SK-N-SH (cell line): ENCODE data around the gene IQSEC2. TPM values are rescaled to one million over a fixed set of nuclear protein-coding genes. Genes with fewer than 3 reads are reported as not detected.

Experiments
- CTCF ChIA-PET: fragments of 300-600, 350-600 bp; formaldehyde crosslinking; extraction: SDS; loops from one replicate; lab custom pipeline; 2021; lab: Yijun Ruan, JAX
- POLR2A ChIA-PET: fragments of 350-600 bp; sonication (Branson Sonifier 250); formaldehyde crosslinking; extraction: SDS; loops from one replicate; lab custom pipeline; 2020; ENCODE audit warnings: antibody characterized with exemption, inconsistent platforms; lab: Yijun Ruan, JAX
- DNase-seq: peaks from one replicate; pipeline ENCODE4 v3.0.0; 2012
- H2AFZ ChIP-seq: fragments of 200-600 bp; sonication (generic); 2 replicates; pipeline ENCODE4 v1.8.1; 2016; ENCODE audit warnings: antibody characterized with exemption, mild to moderate bottlenecking, low read depth
- H3F3A ChIP-seq: fragments of 200-600 bp; sonication (generic); replicated peaks from 2 replicates; pipeline ENCODE3; 2016; ENCODE audit warnings: antibody characterized with exemption, mild to moderate bottlenecking; ENCODE audit not compliant: insufficient read depth
- H3K27ac ChIP-seq, 2 experiments: fragments of 200-500 bp in 1 of 2; fragments of 200-600 bp in 1 of 2; sonication (Bioruptor generic) in 1 of 2; sonication (generic), shearing (Covaris generic) in 1 of 2; 2 replicates each; pipeline versions ENCODE4 v1.5.1 to v1.6.1; 2014 to 2016; ENCODE audit warnings: low read depth in 2 of 2, inconsistent platforms in 1 of 2, low read length in 1 of 2, mild to moderate bottlenecking in 1 of 2, mixed read lengths in 1 of 2
- H3K27me3 ChIP-seq: fragments of 200-600 bp; sonication (generic), shearing (Covaris generic); 2 replicates; pipeline ENCODE4 v1.6.1; 2016; ENCODE audit warnings: mixed run types; ENCODE audit not compliant: insufficient read depth
- H3K36me3 ChIP-seq, 2 experiments: fragments of 200-500 bp in 1 of 2; fragments of 200-600 bp in 1 of 2; sonication (Bioruptor generic) in 1 of 2; sonication (generic) in 1 of 2; replicated peaks in 1 of 2; 2 replicates each; pipeline versions ENCODE3 to v1.5.1; 2014 to 2016; ENCODE audit warnings: low read length in 1 of 2, mild to moderate bottlenecking in 1 of 2; ENCODE audit not compliant: insufficient read depth in 2 of 2, control insufficient read depth in 1 of 2
- H3K4me1 ChIP-seq, 2 experiments: fragments of 200-500 bp in 1 of 2; fragments of 200-600 bp in 1 of 2; sonication (Bioruptor generic) in 1 of 2; sonication (generic), shearing (Covaris generic) in 1 of 2; 2 replicates each; pipeline versions ENCODE4 v1.5.1 to v1.6.1; 2014 to 2016; ENCODE audit warnings: low read depth in 1 of 2, low read length in 1 of 2, mixed run types in 1 of 2; ENCODE audit not compliant: insufficient read depth in 2 of 2, control insufficient read depth in 1 of 2
- H3K4me2 ChIP-seq: fragments of 200-600 bp; sonication (generic), shearing (Covaris generic); 2 replicates; pipeline ENCODE4 v1.6.1; 2017; ENCODE audit warnings: mixed run types
- H3K4me3 ChIP-seq, 2 experiments: fragments of 200-500 bp in 1 of 2; fragments of 200-600 bp in 1 of 2; sonication (Bioruptor generic) in 1 of 2; sonication (generic), shearing (Covaris generic) in 1 of 2; 2 replicates each; pipeline versions ENCODE4 v1.5.1 to v1.8.1; 2014 to 2016; ENCODE audit warnings: low read depth in 2 of 2, inconsistent platforms in 1 of 2, low read length in 1 of 2, mild to moderate bottlenecking in 1 of 2, mixed read lengths in 1 of 2, moderate library complexity in 1 of 2
- H3K79me2 ChIP-seq: fragments of 200-600 bp; sonication (generic); 2 replicates; pipeline ENCODE4 v1.8.1; 2017; ENCODE audit warnings: mild to moderate bottlenecking; ENCODE audit not compliant: insufficient read depth
- H3K9ac ChIP-seq: fragments of 200-600 bp; sonication (generic); 2 replicates; pipeline ENCODE4 v1.6.1; 2017; ENCODE audit warnings: mixed run types
- H3K9me2 ChIP-seq: fragments of 200-600 bp; sonication (generic); 2 replicates; pipeline ENCODE4 v1.6.1; 2017; ENCODE audit warnings: mixed run types
- H3K9me3 ChIP-seq: fragments of 200-600 bp; sonication (generic); 2 replicates; pipeline ENCODE4 v1.6.1; 2017; ENCODE audit warnings: mixed run types, mild to moderate bottlenecking, moderate library complexity
- H4K20me1 ChIP-seq: fragments of 200-600 bp; sonication (generic); 2 replicates; pipeline ENCODE4 v1.6.1; 2017; ENCODE audit warnings: mild to moderate bottlenecking, mixed run types; ENCODE audit not compliant: insufficient read depth
- CHD2 ChIP-seq: fragments of 150-350 bp; IDR thresholded peaks from 2 replicates; pipeline ENCODE4 v1.6.1; 2018; ENCODE audit warnings: low read length; ENCODE audit not compliant: partially characterized antibody
- EP300 ChIP-seq, 2 experiments: IDR thresholded peaks; 2 replicates each; pipeline versions ENCODE4 v1.4.0 to v1.6.1; 2012; ENCODE audit warnings: borderline replicate concordance in 1 of 2, low read depth in 1 of 2, low read length in 1 of 2
- FOSL2 ChIP-seq: IDR thresholded peaks from 2 replicates; pipeline ENCODE4 v1.4.0; 2012; ENCODE audit warnings: low read depth, mild to moderate bottlenecking, moderate library complexity, borderline replicate concordance
- FOXJ3 ChIP-seq: sonication (generic); formaldehyde crosslinking; IDR thresholded peaks from 2 replicates; pipeline ENCODE4 v1.5.1; 2020; ENCODE audit warnings: mild to moderate bottlenecking, missing genetic modification reagents
- GABPA ChIP-seq: IDR thresholded peaks from 2 replicates; pipeline ENCODE4 v1.4.0; 2012; ENCODE audit warnings: low read depth, mild to moderate bottlenecking
- JUND ChIP-seq: IDR thresholded peaks from 2 replicates; pipeline ENCODE4 v1.4.0; 2012
- MAX ChIP-seq: IDR thresholded peaks from 2 replicates; pipeline ENCODE4 v1.4.0; 2012; ENCODE audit warnings: low read depth
- MXI1 ChIP-seq: IDR thresholded peaks from 2 replicates; pipeline ENCODE4 v1.6.1; 2012; ENCODE audit warnings: mild to moderate bottlenecking, low read depth, low read length, improper control_type of control experiment
- NFIC ChIP-seq: IDR thresholded peaks from 2 replicates; pipeline ENCODE4 v1.4.0; 2012; ENCODE audit warnings: borderline replicate concordance
- NRF1 ChIP-seq: IDR thresholded peaks from 2 replicates; pipeline ENCODE4 v1.6.1; 2012; ENCODE audit warnings: low read depth, mild to moderate bottlenecking, low read length
- PBX3 ChIP-seq: IDR thresholded peaks from 2 replicates; pipeline ENCODE4; 2012
- POLR2AphosphoS5 ChIP-seq: IDR thresholded peaks from 2 replicates; pipeline ENCODE4 v1.6.1; 2012; ENCODE audit warnings: low read depth, low read length
- RAD21 ChIP-seq: IDR thresholded peaks from 2 replicates; pipeline ENCODE4 v1.6.1; 2012; ENCODE audit warnings: mild to moderate bottlenecking, low read length
- RCOR1 ChIP-seq: fragments of 150-350 bp; IDR thresholded peaks from 2 replicates; pipeline ENCODE4 v1.6.1; 2017; ENCODE audit warnings: antibody characterized with exemption, low read length
- REST ChIP-seq: IDR thresholded peaks from 2 replicates; pipeline ENCODE4 v1.6.1; 2012; ENCODE audit warnings: mild to moderate bottlenecking, low read depth, low read length, moderate library complexity
- RXRA ChIP-seq: IDR thresholded peaks from 2 replicates; pipeline ENCODE4 v1.4.0; 2012; ENCODE audit warnings: low read depth, mild to moderate bottlenecking, borderline replicate concordance
- SIN3A ChIP-seq: IDR thresholded peaks from 2 replicates; pipeline ENCODE4 v1.6.1; 2012; ENCODE audit warnings: low read depth, mild to moderate bottlenecking, low read length, moderate library complexity, borderline replicate concordance
- SMC3 ChIP-seq: IDR thresholded peaks from 2 replicates; pipeline ENCODE4 v1.6.1; 2012; ENCODE audit warnings: low read depth, low read length, improper control_type of control experiment
- TAF1 ChIP-seq: IDR thresholded peaks from 2 replicates; pipeline ENCODE4 v1.6.1; 2012; ENCODE audit warnings: low read depth, mild to moderate bottlenecking, low read length, moderate library complexity, borderline replicate concordance
- TCF12 ChIP-seq: IDR thresholded peaks from 2 replicates; pipeline ENCODE4 v1.4.0; 2012
- TEAD4 ChIP-seq: IDR thresholded peaks from 2 replicates; pipeline ENCODE4 v1.4.0; 2012; ENCODE audit warnings: mild to moderate bottlenecking, borderline replicate concordance; ENCODE audit not compliant: insufficient read depth
- YY1 ChIP-seq: IDR thresholded peaks from 2 replicates; pipeline ENCODE4 v1.4.0; 2012; ENCODE audit warnings: low read depth, mild to moderate bottlenecking
- ZBTB33 ChIP-seq: IDR thresholded peaks from 2 replicates; pipeline ENCODE4 v1.4.0; 2012; ENCODE audit warnings: low read depth, borderline replicate concordance
- WGBS: methylation state at CpG from one replicate; pipeline ENCODE4 v1.1.6; 2017; ENCODE audit warnings: low lambda C conversion rate; 5-methylcytosine and 5-hydroxymethylcytosine counted together
- polyA plus RNA-seq, 3 experiments: library from polyadenylated mRNA; depleted of rRNA; stranded (reverse); fragments of >200 nt; gene quantifications; 2 replicates each; pipeline ENCODE4 v1.2.3, GENCODE V29; 2012

IQSEC2 gene
- polyA plus RNA-seq, 1 of the 3 experiments (the other 2 are of a cell fraction) = 24.7 TPM

GRCh38 chrX:53287493-53288138 is 6.2 kb upstream of the IQSEC2 start:
- no peaks in the 10 kb centered on the region for H4K20me1 ChIP-seq
- POLR2A ChIA-PET = interaction anchor here (0.6 to 1.1 kb wide), 3 partner anchors 30 to 135 kb away, joined by 3 to 4 read pairs (median 3); partner anchors contain the start of genes RIBC1 and SMC1A
- peak; percentile 79 for DNase-seq
- no peaks in the 10 kb centered on the region for H3K9me2 ChIP-seq
- TF ChIP-seq MAX (peak; percentile 90), FOXJ3 (CRISPR knock-in tag) (peak; percentile 82), RAD21 (no peak), YY1 (no peak), MXI1 (peak; percentile 73; the same call in 1 of the 2 replicates), SMC3 (no peak), REST (no peak), NFIC (peak; percentile 93), JUND (peak; percentile 89), EP300 (IDR thresholded peaks at IDR 0.05; ENCODE audit: borderline replicate concordance in 1 of 2, low read depth in 1 of 2, low read length in 1 of 2) (peak; percentile 30 to 77; a peak in 2 of 4 replicates), GABPA (peak; percentile 32; the same call in 1 of the 2 replicates), NRF1 (no peak), PBX3 (peak; percentile 63), CHD2 (peak; percentile 12), RCOR1 (no peak), FOSL2 (peak; percentile 90), TEAD4 (no peak), POLR2AphosphoS5 (peak; percentile 80), RXRA (peak; percentile 86; the same call in 1 of the 2 replicates), SIN3A (peak; percentile 64), TAF1 (no peak), ZBTB33 (no peak), TCF12 (peak; percentile 98)
- no peak overlapping the region; the same call in 1 of the 2 replicates for H2AFZ ChIP-seq
- WGBS = 5% methylated on average over 11 of the region's 11 CpGs
- peak overlapping the region; percentile 83 to 86 for H3K27ac ChIP-seq
- H3K27me3 ChIP-seq = no peaks in the 10 kb centered on the region
- peak overlapping the region; percentile 28; the same call in 1 of the 2 replicates for H3K9ac ChIP-seq
- H3K4me1 ChIP-seq = peaks cover 16 to 55% of the 10 kb centered on the region in 2 experiments; a peak in 3 of 4 replicates
- no peaks in the 10 kb centered on the region for H3K79me2 ChIP-seq
- H3K36me3 ChIP-seq = no peaks in the 10 kb centered on the region
- CTCF ChIA-PET = interaction anchor here (1.0 to 6.6 kb wide), 4 partner anchors 26 to 195 kb away, joined by 5 to 60 read pairs (median 12); no protein-coding TSS in a partner anchor
- peak overlapping the region; percentile 85 for H3K4me2 ChIP-seq
- peak overlapping the region; percentile 8 to 21; a peak in 3 of 4 replicates for H3K4me3 ChIP-seq
- peaks cover 19% of the 10 kb centered on the region for H3F3A ChIP-seq
- H3K9me3 ChIP-seq = no peaks in the 10 kb centered on the region
